Measurements from ENCODE around the gene LRP11.

- no peak for TF ChIP-seq CTCF (IDR thresholded peaks at IDR 0.05)
- TF ChIP-seq POLR2A (IDR thresholded peaks at IDR 0.05), result no peak
Measured at GRCh38 chr6:149910721-149911151, 46.6 kb upstream of the LRP11 start.
